Esophagus squamous epithelium (tissue), 5 donors: ENCODE data around the gene RPA1. TPM values are rescaled to one million over a fixed set of nuclear protein-coding genes. Genes with fewer than 3 reads are reported as not detected.
"Not testable (repeated sequence)": the region's sequence is repeated elsewhere in the genome, so short reads cannot be mapped to it uniquely, and the experiment has no call there.

Experiments
- DNase-seq: peaks from one replicate; lab custom pipeline; 2025; lab: John Stamatoyannopoulos, UW
- H3K27ac ChIP-seq, 4 donors: fragments of 200-600 bp; sonication (generic); one replicate each; pipeline ENCODE4 v1.5.1; 2016 to 2019; ENCODE audit warnings: mild to moderate bottlenecking in 1 of 4
- H3K27me3 ChIP-seq, 4 donors: fragments of 200-600 bp; sonication (generic); 1 replicate in 3 of 4; 2 replicates in 1 of 4; pipeline versions ENCODE4 v1.5.1 to v1.6.0; 2017 to 2021; ENCODE audit warnings: antibody characterized with exemption in 1 of 4
- H3K36me3 ChIP-seq, 3 donors: fragments of 200-600 bp; sonication (generic); one replicate each; pipeline ENCODE4 v1.5.1; 2016 to 2019
- H3K4me1 ChIP-seq, 3 donors: fragments of 200-600 bp; sonication (generic); one replicate each; pipeline ENCODE4 v1.5.1; 2017 to 2019
- H3K4me3 ChIP-seq, 4 donors: fragments of 200-600 bp; sonication (generic); 1 replicate in 3 of 4; 2 replicates in 1 of 4; pipeline ENCODE4 v1.5.1; 2016 to 2019; ENCODE audit warnings: mild to moderate bottlenecking in 2 of 4, moderate library complexity in 1 of 4
- H3K9me3 ChIP-seq, 3 donors: fragments of 200-600 bp; sonication (generic); one replicate each; pipeline ENCODE4 v1.5.1; 2016 to 2019
- CTCF ChIP-seq, 6 experiments: fragments of 450-650 bp in 4 of 6; fragments of 200-600 bp in 2 of 6; sonication (generic) in 2 of 6; IDR thresholded peaks; one replicate each; pipeline ENCODE4 v1.5.1; 2016 to 2019; ENCODE audit warnings: antibody characterized with exemption in 6 of 6, mild to moderate bottlenecking in 4 of 6, moderate library complexity in 4 of 6
- POLR2A ChIP-seq, 4 donors: fragments of 450-650 bp; IDR thresholded peaks; one replicate each; pipeline ENCODE4 v1.6.1; 2017; ENCODE audit warnings: antibody characterized with exemption in 4 of 4, mild to moderate bottlenecking in 4 of 4, moderate library complexity in 3 of 4
- WGBS, 2 donors: methylation state at CpG; one replicate each; pipeline ENCODE4 v1.1.5; 2018; 5-methylcytosine and 5-hydroxymethylcytosine counted together
- intact Hi-C: fragments of 100-400 bp; cut with DNase I; formaldehyde crosslinking; loops from one replicate; pipeline ENCODE4 v1.15.0; 2022
- total RNA-seq, 4 donors: library from RNA; depleted of rRNA; stranded (reverse); fragments of >200 nt; gene quantifications; one replicate each; pipeline ENCODE4 v1.1.0, GENCODE V29; 2016
- donor health status: DM: yes; HTN: yes; CAD: no.

The RPA1 gene
- total RNA-seq, 4 donors from 2014 or later = 16.3 to 29.8 (median 25.6) TPM

- H3K4me3 ChIP-seq = no peak overlapping the region
- no peaks in the 10 kb centered on the region for H3K9me3 ChIP-seq
- intact Hi-C loops = no loop called here
- H3K27ac ChIP-seq = no peak overlapping the region
- no peaks in the 10 kb centered on the region for H3K4me1 ChIP-seq
- no peaks in the 10 kb centered on the region for H3K27me3 ChIP-seq
- TF ChIP-seq CTCF (IDR thresholded peaks at IDR 0.05) (no peak), POLR2A (IDR thresholded peaks at IDR 0.05) (no peak)
- H3K36me3 ChIP-seq = peaks cover 0 to 80% (median 15%) of the 10 kb centered on the region in 3 donors
- 52 to 70% methylated on average over 3 of the region's 3 CpGs for WGBS, 2 donors
- no peak for DNase-seq
Measured at GRCh38 chr17:1853698-1854097, 23.9 kb downstream of the RPA1 start.

GRCh38 chr17:1856462-1856861, 26.7 kb downstream of the RPA1 start:
- H3K9me3 ChIP-seq, intact Hi-C loops, H3K4me1 ChIP-seq, DNase-seq, H3K27me3 ChIP-seq, H3K4me3 ChIP-seq, H3K27ac ChIP-seq: not testable (repeated sequence)
- peaks cover 0 to 78% (median 12%) of the 10 kb centered on the region in 3 donors for H3K36me3 ChIP-seq
- WGBS, 2 donors = 85 to 92% methylated on average over 8 of the region's 8 CpGs

- Histone ChIP-seq H3K9me3 (no peaks in the 10 kb centered on the region), H3K27ac (peak overlapping the region in 2 of 4 donors; percentile 58 to 76), H3K36me3 (peaks cover 0 to 44% (median 0%) of the 10 kb centered on the region in 3 donors), H3K4me3 (no peak overlapping the region), H3K4me1 (peaks cover 0 to 3% (median 0%) of the 10 kb centered on the region in 3 donors), H3K27me3 (no peaks in the 10 kb centered on the region)
- intact Hi-C loops = loop anchor here (10.0 kb wide), 1 partner anchor 136 kb away; the partner anchor contains the start of gene WDR81
- no peak for DNase-seq
- WGBS, 2 donors = 76 to 87% methylated on average over 11 of the region's 11 CpGs
- TF ChIP-seq CTCF (IDR thresholded peaks at IDR 0.05) (no peak), POLR2A (IDR thresholded peaks at IDR 0.05) (no peak)
Measured at GRCh38 chr17:1860978-1861377, 31.2 kb downstream of the RPA1 start.

GRCh38 chr17:1861391-1862010, 31.7 kb downstream of the RPA1 start:
- Histone ChIP-seq H3K27ac (peak overlapping the region in 2 of 4 donors; percentile 58 to 76), H3K27me3 (no peaks in the 10 kb centered on the region), H3K36me3 (peaks cover 0 to 42% (median 0%) of the 10 kb centered on the region in 3 donors), H3K4me1 (peaks cover 0 to 3% (median 0%) of the 10 kb centered on the region in 3 donors), H3K4me3 (no peak overlapping the region), H3K9me3 (no peaks in the 10 kb centered on the region)
- DNase-seq = no peak
- TF ChIP-seq CTCF (IDR thresholded peaks at IDR 0.05) = no peak
- TF ChIP-seq POLR2A (IDR thresholded peaks at IDR 0.05) = no peak
- intact Hi-C loops = loop anchor here (10.0 kb wide), 1 partner anchor 137 kb away; the partner anchor contains the start of gene WDR81
- WGBS, 2 donors = 91% methylated on average over 16 of the region's 16 CpGs

- Histone ChIP-seq H3K4me1 (peaks cover 0 to 3% (median 0%) of the 10 kb centered on the region in 3 donors), H3K9me3 (no peaks in the 10 kb centered on the region), H3K36me3 (peaks cover 0 to 51% (median 0%) of the 10 kb centered on the region in 3 donors), H3K27me3 (no peaks in the 10 kb centered on the region), H3K4me3 (no peak overlapping the region), H3K27ac (no peak overlapping the region)
- no peak for DNase-seq
- 48 to 54% methylated on average over 14 to 16 of the region's 17 CpGs for WGBS, 2 donors
- intact Hi-C loops = loop anchor here (10.0 kb wide), 1 partner anchor 141 kb away; the partner anchor contains the start of gene WDR81
- no peak for TF ChIP-seq POLR2A (IDR thresholded peaks at IDR 0.05)
- peak; percentile 37 to 75 (median 66) for TF ChIP-seq CTCF (IDR thresholded peaks at IDR 0.05)
Measured at GRCh38 chr17:1865252-1866037, 35.6 kb downstream of the RPA1 start.
